ENCODE measurements around the gene ANAPC16. TPM values are rescaled to one million over a fixed set of nuclear protein-coding genes. Genes with fewer than 3 reads are reported as not detected.
"Not testable (repeated sequence)": the region's sequence is repeated elsewhere in the genome, so short reads cannot be mapped to it uniquely, and the experiment has no call there.

Gene ANAPC16
- total and polyA plus RNA-seq, 2 of the 4 experiments (the other 2 are of a cell fraction) = 25.2 to 26.3 TPM

DNA sequence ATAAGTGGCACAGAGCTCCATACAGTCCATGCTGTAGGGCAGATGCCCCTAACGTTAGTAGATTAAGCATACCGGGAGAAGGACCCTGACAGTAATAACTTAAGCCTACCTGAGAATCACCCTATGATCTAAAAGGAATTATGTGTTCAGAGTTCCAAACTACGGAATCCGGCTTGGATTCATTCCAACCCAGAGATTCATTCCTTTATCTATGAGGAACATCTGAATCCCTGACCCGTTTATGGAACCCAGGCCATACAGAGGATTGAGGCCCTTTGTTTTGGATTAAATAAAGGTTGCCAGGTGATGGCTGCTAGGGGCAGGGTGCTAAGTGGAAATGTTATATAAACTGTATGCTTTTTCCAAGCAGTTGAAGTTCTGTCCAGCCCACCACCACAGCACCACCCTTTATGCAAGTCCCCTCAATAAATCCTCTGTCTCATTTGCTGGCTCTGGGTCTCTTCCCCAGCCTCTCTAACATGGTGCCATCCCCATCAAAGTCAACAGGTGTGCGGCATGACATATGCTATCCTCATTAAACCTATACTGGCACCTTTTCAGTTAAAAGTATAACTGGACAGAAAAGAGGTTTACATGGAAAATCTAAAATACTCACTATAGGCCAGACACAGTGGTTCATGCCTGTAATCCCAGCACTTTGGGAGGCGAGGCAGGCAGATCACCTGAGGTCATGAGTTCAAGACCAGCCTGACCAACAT lies 9.1 kb upstream of the ANAPC16 start:
- H2BK5ac ChIP-seq (ENCODE audit: low read depth, low read length, poor library complexity, severe bottlenecking) = no peak overlapping the region
- H3K9me1 ChIP-seq (ENCODE audit: insufficient read depth, low read length) = 0 out of 2 replicates have a peak, but pooled peaks cover under 1% of the 10 kb centered on the region
- H2BK20ac ChIP-seq (ENCODE audit: low read depth, low read length) = no peak overlapping the region
- no peaks in the 10 kb centered on the region for H4K20me1 ChIP-seq (ENCODE audit: insufficient read depth, low read length)
- H2BK15ac ChIP-seq (ENCODE audit: low read depth, low read length) = no peak overlapping the region
- H4K91ac ChIP-seq (ENCODE audit: insufficient read depth, low read depth, low read length) = no peak overlapping the region
- H4K8ac ChIP-seq (ENCODE audit: low read depth in 2 of 2, low read length in 2 of 2) = no peak overlapping the region
- ATAC-seq (ENCODE audit: low read depth) (no peak), DNase-seq (no peak)
- no peak overlapping the region for H3K56ac ChIP-seq (ENCODE audit: extremely low read depth, insufficient read depth, low read length)
- H2AK9ac ChIP-seq (replicated peaks; ENCODE audit: low read depth, low read length, poor library complexity) = no peak overlapping the region
- H3K14ac ChIP-seq (replicated peaks; ENCODE audit: low read depth, low read length) = no peak overlapping the region
- H3K9me3 ChIP-seq (ENCODE audit: control insufficient read depth, insufficient read depth, low read length) = no peaks in the 10 kb centered on the region
- no peaks in the 10 kb centered on the region for H3K4me1 ChIP-seq (ENCODE audit: control insufficient read depth, insufficient read depth, low read length)
- H3K36me3 ChIP-seq (ENCODE audit: control insufficient read depth, insufficient read depth, low read length) = peaks cover 22% of the 10 kb centered on the region
- no peak overlapping the region for H3K4me3 ChIP-seq (ENCODE audit: insufficient read depth, low read depth, low read length)
- intact Hi-C loops (cut with micrococcal nuclease) = no loop called here
- BruUV-seq (replicated peaks) = no TSS peak
- dilution Hi-C loops (cut with HindIII; ENCODE audit: low sequenced_read_pairs, unreplicated experiment) = no loop called here
- no peak overlapping the region for H2AFZ ChIP-seq (replicated peaks; ENCODE audit: low read length, poor library complexity)
- H2BK120ac ChIP-seq (ENCODE audit: low read depth, low read length) = no peak overlapping the region
- H3K9ac ChIP-seq (ENCODE audit: low read depth, low read length) = no peak overlapping the region
- H3K4ac ChIP-seq (ENCODE audit: low read depth, low read length) = no peak overlapping the region
- CTCF ChIA-PET = interaction anchor here (0.7 kb wide), 1 partner anchor 158 kb away, joined by 3 read pairs; no protein-coding TSS in a partner anchor
- POLR2A ChIA-PET (ENCODE audit: unreplicated experiment) = no interaction called here
- H3K79me1 ChIP-seq (ENCODE audit: low read depth in 1 of 2, low read length in 2 of 2) = no peaks in the 10 kb centered on the region
- H2AK5ac ChIP-seq (ENCODE audit: low read depth, low read length) = no peak overlapping the region
- in situ Hi-C loops (cut with MboI; ENCODE audit: low sequenced_read_pairs) = no loop called here
- H3K27me3 ChIP-seq (ENCODE audit: control insufficient read depth, insufficient read depth, low read length) = no peaks in the 10 kb centered on the region
- H3K23ac ChIP-seq (ENCODE audit: low read depth, low read length) = no peak overlapping the region
- no peak overlapping the region for H3K27ac ChIP-seq (ENCODE audit: insufficient read depth, low read length)
- TF ChIP-seq MAFK (IDR thresholded peaks at IDR 0.05; ENCODE audit: low read depth, low read length) (no peak), FOS (IDR thresholded peaks at IDR 0.05; ENCODE audit: low read depth, low read length) (no peak)
- H3K18ac ChIP-seq (ENCODE audit: low read depth, low read length) = no peak overlapping the region
- H4K5ac ChIP-seq (ENCODE audit: low read depth, low read length) = no peak overlapping the region
- no peak overlapping the region for H3K4me2 ChIP-seq (ENCODE audit: low read depth, low read length)
- WGBS, 2 experiments (ENCODE audit: extremely low coverage in 2 of 2, insufficient read length in 1 of 2) = no CpG with 5 or more reads among the region's 7 CpGs

DNA sequence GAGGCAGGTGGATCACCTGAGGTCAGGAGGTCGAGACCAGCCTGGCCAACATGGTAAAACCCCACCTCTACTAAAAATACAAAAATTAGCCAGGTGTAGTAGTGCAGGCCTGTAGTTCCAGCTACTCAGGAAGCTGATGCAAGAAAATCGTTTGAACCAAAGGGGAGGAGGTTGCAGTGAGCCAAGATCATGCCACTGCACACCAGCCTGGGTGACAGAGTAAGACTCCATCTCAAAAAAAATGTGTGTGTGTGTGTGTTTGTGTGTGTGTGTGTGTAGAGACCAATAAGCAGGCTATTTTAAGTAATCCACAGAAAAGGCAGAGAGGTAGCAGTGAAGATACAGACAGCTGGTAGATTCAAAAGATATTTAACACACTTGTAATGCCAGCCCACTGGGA lies 7.3 kb upstream of the ANAPC16 start:
- H3K4me2 ChIP-seq (ENCODE audit: low read depth, low read length); H2BK120ac ChIP-seq (ENCODE audit: low read depth, low read length); H3K23ac ChIP-seq (ENCODE audit: low read depth, low read length); H3K27me3 ChIP-seq (ENCODE audit: control insufficient read depth, insufficient read depth, low read length); H3K18ac ChIP-seq (ENCODE audit: low read depth, low read length); in situ Hi-C loops (cut with MboI; ENCODE audit: low sequenced_read_pairs); dilution Hi-C loops (cut with HindIII; ENCODE audit: low sequenced_read_pairs, unreplicated experiment); H3K14ac ChIP-seq (replicated peaks; ENCODE audit: low read depth, low read length); H2AFZ ChIP-seq (replicated peaks; ENCODE audit: low read length, poor library complexity); POLR2A ChIA-PET (ENCODE audit: unreplicated experiment); H4K8ac ChIP-seq (ENCODE audit: low read depth in 2 of 2, low read length in 2 of 2); H2AK5ac ChIP-seq (ENCODE audit: low read depth, low read length); H3K56ac ChIP-seq (ENCODE audit: extremely low read depth, insufficient read depth, low read length); H4K20me1 ChIP-seq (ENCODE audit: insufficient read depth, low read length); H3K4me1 ChIP-seq (ENCODE audit: control insufficient read depth, insufficient read depth, low read length); H3K27ac ChIP-seq (ENCODE audit: insufficient read depth, low read length); ATAC-seq (ENCODE audit: low read depth); H4K5ac ChIP-seq (ENCODE audit: low read depth, low read length); BruUV-seq (replicated peaks); H3K4ac ChIP-seq (ENCODE audit: low read depth, low read length); H3K9me3 ChIP-seq (ENCODE audit: control insufficient read depth, insufficient read depth, low read length); H4K91ac ChIP-seq (ENCODE audit: insufficient read depth, low read depth, low read length); H3K79me1 ChIP-seq (ENCODE audit: low read depth in 1 of 2, low read length in 2 of 2); H3K9me1 ChIP-seq (ENCODE audit: insufficient read depth, low read length); H3K9ac ChIP-seq (ENCODE audit: low read depth, low read length); H3K4me3 ChIP-seq (ENCODE audit: insufficient read depth, low read depth, low read length); H2AK9ac ChIP-seq (replicated peaks; ENCODE audit: low read depth, low read length, poor library complexity); intact Hi-C loops (cut with micrococcal nuclease); H2BK5ac ChIP-seq (ENCODE audit: low read depth, low read length, poor library complexity, severe bottlenecking); DNase-seq; H2BK20ac ChIP-seq (ENCODE audit: low read depth, low read length); H2BK15ac ChIP-seq (ENCODE audit: low read depth, low read length): not testable (repeated sequence)
- WGBS, 2 experiments (ENCODE audit: extremely low coverage in 2 of 2, insufficient read length in 1 of 2) = no CpG with 5 or more reads among the region's 2 CpGs
- CTCF ChIA-PET = interaction anchor here (1.2 kb wide), 1 partner anchor 82 kb away, joined by 4 read pairs; no protein-coding TSS in a partner anchor
- H3K36me3 ChIP-seq (ENCODE audit: control insufficient read depth, insufficient read depth, low read length) = peaks cover 20% of the 10 kb centered on the region
